CD14-positive monocyte (primary cell): Measurements from ENCODE around the gene GNG4. TPM values are rescaled to one million over a fixed set of nuclear protein-coding genes. Genes with fewer than 3 reads are reported as not detected.

Source experiments
- DNase-seq, 3 donors: peaks; one replicate each; pipeline ENCODE4 v3.0.0-alpha.2; 2011 to 2022
- H2AFZ ChIP-seq: 2 replicates; pipeline ENCODE4 v1.6.0; 2012; ENCODE audit warnings: mild to moderate bottlenecking, low read depth, low read length, inconsistent platforms; ENCODE audit not compliant: insufficient read depth, poor library complexity, severe bottlenecking
- H3K27ac ChIP-seq, 2 donors: 1 replicate in 1 of 2; 2 replicates in 1 of 2; pipeline ENCODE4 v1.5.1; 2012 to 2013; ENCODE audit warnings: low read length in 2 of 2, control low read depth in 1 of 2, inconsistent platforms in 1 of 2, low read depth in 1 of 2, mild to moderate bottlenecking in 1 of 2
- H3K27me3 ChIP-seq, 2 donors: one replicate each; pipeline versions ENCODE4 v1.6.0 to v1.6.1; 2011 to 2013; ENCODE audit warnings: low read length in 2 of 2; ENCODE audit not compliant: control insufficient read depth in 2 of 2, insufficient read depth in 2 of 2
- H3K36me3 ChIP-seq, 2 donors: replicated peaks in 1 of 2; 1 replicate in 1 of 2; 2 replicates in 1 of 2; pipeline versions ENCODE4 v1.5.1 to v1.6.1; 2012 to 2013; ENCODE audit warnings: low read length in 2 of 2, control low read depth in 1 of 2, inconsistent platforms in 1 of 2, mild to moderate bottlenecking in 1 of 2; ENCODE audit not compliant: insufficient read depth in 2 of 2, control insufficient read depth in 1 of 2
- H3K4me1 ChIP-seq, 2 donors: 1 replicate in 1 of 2; 2 replicates in 1 of 2; pipeline versions ENCODE4 v1.5.1 to v1.6.1; 2012 to 2013; ENCODE audit warnings: low read length in 2 of 2, control low read depth in 1 of 2, inconsistent platforms in 1 of 2, mild to moderate bottlenecking in 1 of 2, moderate library complexity in 1 of 2; ENCODE audit not compliant: insufficient read depth in 2 of 2, control insufficient read depth in 1 of 2
- H3K4me2 ChIP-seq: replicated peaks from 2 replicates; pipeline ENCODE3; 2012; ENCODE audit warnings: low read length, moderate library complexity, mild to moderate bottlenecking; ENCODE audit not compliant: poor library complexity, severe bottlenecking; ENCODE audit errors: extremely low read depth
- H3K4me3 ChIP-seq, 3 experiments: fragments of 200-600 bp in 1 of 3; sonication (generic) in 1 of 3; replicated peaks in 1 of 3; 1 replicate in 2 of 3; 2 replicates in 1 of 3; pipeline ENCODE4 v1.5.1; 2011 to 2013; ENCODE audit warnings: low read length in 3 of 3, mild to moderate bottlenecking in 3 of 3, control low read depth in 2 of 3, low read depth in 2 of 3, inconsistent platforms in 1 of 3, moderate library complexity in 1 of 3
- H3K79me2 ChIP-seq: 2 replicates; pipeline ENCODE4 v1.6.0; 2012; ENCODE audit warnings: mild to moderate bottlenecking, control low read depth, inconsistent platforms, low read length, moderate library complexity; ENCODE audit not compliant: insufficient read depth
- H3K9ac ChIP-seq: 2 replicates; pipeline ENCODE4 v1.6.0; 2017; ENCODE audit warnings: low read length, mild to moderate bottlenecking; ENCODE audit not compliant: insufficient read depth, poor library complexity, severe bottlenecking
- H3K9me3 ChIP-seq, 2 donors: replicated peaks in 1 of 2; 1 replicate in 1 of 2; 2 replicates in 1 of 2; pipeline versions ENCODE4 v1.5.1 to v1.6.1; 2012 to 2013; ENCODE audit warnings: low read length in 2 of 2, control low read depth in 1 of 2; ENCODE audit not compliant: control insufficient read depth in 1 of 2, insufficient read depth in 1 of 2
- H4K20me1 ChIP-seq: 2 replicates; pipeline ENCODE4 v1.6.0; 2012; ENCODE audit warnings: mild to moderate bottlenecking, low read length, control low read depth, moderate library complexity; ENCODE audit not compliant: insufficient read depth
- H3K27ac Mint-ChIP-seq, 7 donors: one replicate each; pipeline ENCODE4 v1.8.0; 2020; ENCODE audit warnings: mild to moderate bottlenecking in 7 of 7, mixed read lengths in 7 of 7, moderate library complexity in 6 of 7, inconsistent platforms in 2 of 7
- H3K27me3 Mint-ChIP-seq, 3 donors: one replicate each; pipeline ENCODE4 v1.8.0; 2021 to 2022; ENCODE audit warnings: low read depth in 3 of 3, mild to moderate bottlenecking in 3 of 3, mixed read lengths in 3 of 3, moderate library complexity in 3 of 3, inconsistent platforms in 1 of 3
- H3K36me3 Mint-ChIP-seq, 2 donors: one replicate each; pipeline ENCODE4 v1.8.0; 2020; ENCODE audit warnings: mixed read lengths in 2 of 2, inconsistent platforms in 1 of 2, mild to moderate bottlenecking in 1 of 2
- H3K4me1 Mint-ChIP-seq: one replicate; pipeline ENCODE4 v1.8.0; 2020; ENCODE audit warnings: mild to moderate bottlenecking, mixed read lengths
- H3K4me3 Mint-ChIP-seq, 2 donors: one replicate each; pipeline ENCODE4 v1.8.0; 2020; ENCODE audit warnings: mild to moderate bottlenecking in 2 of 2, mixed read lengths in 2 of 2, moderate library complexity in 1 of 2
- H3K9me3 Mint-ChIP-seq, 7 donors: one replicate each; pipeline ENCODE4 v1.8.0; 2020 to 2022; ENCODE audit warnings: mixed read lengths in 7 of 7, mild to moderate bottlenecking in 6 of 7, moderate library complexity in 6 of 7, inconsistent platforms in 2 of 7
- WGBS: methylation state at CpG from one replicate; pipeline ENCODE4 v1.1.5; 2013; ENCODE audit warnings: missing lambda C conversion rate; ENCODE audit not compliant: insufficient coverage; 5-methylcytosine and 5-hydroxymethylcytosine counted together
- intact Hi-C, 2 donors: fragments of 100-400 bp; cut with micrococcal nuclease; formaldehyde crosslinking; loops; one replicate each; pipeline versions ENCODE4 v1.15.0 to v1.15.1; 2023
- polyA plus RNA-seq, 3 donors: library from polyadenylated mRNA; depleted of rRNA in 1 of 3; unstranded in 2 of 3; stranded (reverse) in 1 of 3; fragments of 300-500 nt in 2 of 3; fragments of >200 nt in 1 of 3; fragmentation: Illumina TruSeq in 2 of 3; gene quantifications; 1 replicate in 2 of 3; 2 replicates in 1 of 3; pipeline ENCODE4 v1.2.3, GENCODE V29; 2012 to 2021
- TF ChIP-seq, protein P1 (sequence below): fragments of 200-600 bp; IDR thresholded peaks from one replicate; pipeline ENCODE4 v1.8.0; 2022; ENCODE audit warnings: antibody characterized with exemption, mild to moderate bottlenecking

GNG4 gene
- polyA plus RNA-seq, 3 donors: not detected

DNA sequence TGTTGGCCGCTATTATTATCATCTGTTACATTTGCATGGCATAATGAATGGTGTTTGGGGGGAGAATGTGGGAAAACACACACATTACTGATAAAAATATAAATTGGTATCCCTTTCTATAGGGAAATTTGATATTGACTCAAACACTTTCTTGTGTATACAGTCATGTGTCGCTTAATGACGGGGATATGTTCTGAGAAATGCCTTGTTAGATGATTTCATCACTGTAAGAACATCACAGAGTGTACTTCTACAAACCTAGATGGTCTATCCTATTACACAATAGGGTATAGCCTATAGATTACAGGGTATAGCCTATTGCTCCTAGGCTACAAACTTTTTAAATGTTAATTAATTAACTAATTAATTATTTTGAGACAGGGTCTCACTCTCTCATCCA, 78.1 kb downstream of the GNG4 start:
- no peaks in the 10 kb centered on the region for H4K20me1 ChIP-seq
- H3K4me3 ChIP-seq: no peak overlapping the region
- Mint-ChIP-seq H3K27ac (peak overlapping the region in 1 of 7 donors; percentile 10), H3K36me3 (no peaks in the 10 kb centered on the region), H3K4me3 (no peak overlapping the region), H3K4me1 (peaks cover 28% of the 10 kb centered on the region), H3K9me3 (peaks cover 0 to 1% (median 0%) of the 10 kb centered on the region in 7 donors), H3K27me3 (peaks cover 0 to 3% (median 2%) of the 10 kb centered on the region in 3 donors)
- H3K9ac ChIP-seq: no peak overlapping the region
- H3K9me3 ChIP-seq: no peaks in the 10 kb centered on the region
- H3K4me2 ChIP-seq: no peak overlapping the region
- no CpG with 5 or more reads among the region's 3 CpGs for WGBS
- H3K27ac ChIP-seq: no peak overlapping the region
- peak in 1 of 3 donors; percentile 40 for DNase-seq
- peaks cover 18 to 19% of the 10 kb centered on the region in 2 donors for H3K4me1 ChIP-seq
- no peaks in the 10 kb centered on the region for H3K27me3 ChIP-seq
- intact Hi-C loops: no loop called here
- no peaks in the 10 kb centered on the region for H3K79me2 ChIP-seq
- no peak overlapping the region for H2AFZ ChIP-seq
- TF ChIP-seq, protein P1, sequence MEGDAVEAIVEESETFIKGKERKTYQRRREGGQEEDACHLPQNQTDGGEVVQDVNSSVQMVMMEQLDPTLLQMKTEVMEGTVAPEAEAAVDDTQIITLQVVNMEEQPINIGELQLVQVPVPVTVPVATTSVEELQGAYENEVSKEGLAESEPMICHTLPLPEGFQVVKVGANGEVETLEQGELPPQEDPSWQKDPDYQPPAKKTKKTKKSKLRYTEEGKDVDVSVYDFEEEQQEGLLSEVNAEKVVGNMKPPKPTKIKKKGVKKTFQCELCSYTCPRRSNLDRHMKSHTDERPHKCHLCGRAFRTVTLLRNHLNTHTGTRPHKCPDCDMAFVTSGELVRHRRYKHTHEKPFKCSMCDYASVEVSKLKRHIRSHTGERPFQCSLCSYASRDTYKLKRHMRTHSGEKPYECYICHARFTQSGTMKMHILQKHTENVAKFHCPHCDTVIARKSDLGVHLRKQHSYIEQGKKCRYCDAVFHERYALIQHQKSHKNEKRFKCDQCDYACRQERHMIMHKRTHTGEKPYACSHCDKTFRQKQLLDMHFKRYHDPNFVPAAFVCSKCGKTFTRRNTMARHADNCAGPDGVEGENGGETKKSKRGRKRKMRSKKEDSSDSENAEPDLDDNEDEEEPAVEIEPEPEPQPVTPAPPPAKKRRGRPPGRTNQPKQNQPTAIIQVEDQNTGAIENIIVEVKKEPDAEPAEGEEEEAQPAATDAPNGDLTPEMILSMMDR: no peak
- H3K36me3 ChIP-seq: no peaks in the 10 kb centered on the region

DNA sequence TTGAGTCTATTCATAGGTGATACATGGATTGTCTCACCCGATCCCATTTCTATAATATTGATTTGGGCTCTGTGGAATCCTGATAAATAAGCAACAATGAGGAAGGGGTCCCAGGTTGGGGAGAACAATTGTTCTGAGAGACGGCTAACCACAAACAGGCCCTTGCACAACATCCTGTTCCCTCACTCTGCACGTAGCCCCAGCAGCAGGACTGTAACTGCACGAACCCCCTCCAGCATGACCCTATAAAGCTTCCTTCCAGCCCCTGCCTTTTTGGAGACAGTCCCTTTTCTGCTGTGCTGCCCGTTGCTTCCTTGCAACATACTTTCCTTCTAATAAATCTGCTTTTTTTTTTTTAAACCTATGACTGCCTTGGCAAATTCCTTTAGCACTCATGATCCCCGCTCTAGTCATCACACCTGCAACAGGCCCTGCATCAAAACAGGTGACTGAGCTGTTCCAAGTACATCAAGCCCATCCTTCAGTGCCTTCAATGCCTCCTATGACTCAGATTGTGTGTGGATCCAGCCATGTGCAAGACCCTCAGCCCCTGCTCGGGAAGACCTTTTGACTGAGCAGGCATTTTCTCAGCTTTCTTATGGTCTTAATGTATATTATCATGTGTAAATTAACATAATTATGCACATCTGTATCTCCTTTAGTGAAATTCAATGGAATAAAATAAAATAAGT, 81.6 kb downstream of the GNG4 start:
- Histone ChIP-seq H3K4me3 (peak overlapping the region in 1 of 3 experiments; percentile 34), H2AFZ (peak overlapping the region; percentile 32), H3K9me3 (no peaks in the 10 kb centered on the region), H3K79me2 (no peaks in the 10 kb centered on the region), H3K36me3 (no peaks in the 10 kb centered on the region), H3K4me1 (peaks cover 26 to 29% of the 10 kb centered on the region in 2 donors), H3K27ac (peak overlapping the region in 1 of 2 donors; percentile 66), H3K4me2 (peak overlapping the region; percentile 50), H3K9ac (peak overlapping the region; percentile 27), H4K20me1 (no peaks in the 10 kb centered on the region), H3K27me3 (no peaks in the 10 kb centered on the region)
- intact Hi-C loops: no loop called here
- no peaks in the 10 kb centered on the region for H3K36me3 Mint-ChIP-seq
- TF ChIP-seq, protein P1: no peak
- H3K27me3 Mint-ChIP-seq: peaks cover 0 to 3% (median 0%) of the 10 kb centered on the region in 3 donors
- WGBS: 0% methylated on average over 4 of the region's 7 CpGs
- H3K4me3 Mint-ChIP-seq: peak overlapping the region; percentile 21 to 85
- DNase-seq: peak; percentile 33 to 61 (median 54)
- no peaks in the 10 kb centered on the region for H3K9me3 Mint-ChIP-seq
- peak overlapping the region in 5 of 7 donors; percentile 10 to 67 (median 37) for H3K27ac Mint-ChIP-seq
- H3K4me1 Mint-ChIP-seq: peaks cover 40% of the 10 kb centered on the region
